Endodermal cell (in vitro differentiated cells): Measurements from ENCODE around the gene PLOD2. TPM values are rescaled to one million over a fixed set of nuclear protein-coding genes. Genes with fewer than 3 reads are reported as not detected.

ENCODE experiments used
- DNase-seq: peaks from one replicate; pipeline ENCODE4 v3.0.0-alpha.2; 2017
- H3K27ac ChIP-seq: 2 replicates; pipeline ENCODE4 v1.5.1; 2013; ENCODE audit warnings: mild to moderate bottlenecking, low read depth, low read length, moderate library complexity
- H3K27me3 ChIP-seq: 2 replicates; pipeline ENCODE4 v1.6.1; 2013; ENCODE audit warnings: mild to moderate bottlenecking, low read length, moderate library complexity; ENCODE audit not compliant: insufficient read depth, control insufficient read depth, poor library complexity, severe bottlenecking
- H3K36me3 ChIP-seq: 2 replicates; pipeline ENCODE4 v1.7.0; 2013; ENCODE audit warnings: mild to moderate bottlenecking, low read length, moderate library complexity; ENCODE audit not compliant: control insufficient read depth, insufficient read depth
- H3K4me1 ChIP-seq: one replicate; pipeline ENCODE4 v1.7.0; 2013; ENCODE audit warnings: low read length; ENCODE audit not compliant: control insufficient read depth, insufficient read depth
- H3K4me3 ChIP-seq: 2 replicates; pipeline ENCODE4 v1.5.1; 2013; ENCODE audit warnings: mild to moderate bottlenecking, low read length, moderate library complexity
- H3K9ac ChIP-seq: 2 replicates; pipeline ENCODE4 v1.6.1; 2013; ENCODE audit warnings: mild to moderate bottlenecking, low read length, moderate library complexity; ENCODE audit not compliant: poor library complexity, severe bottlenecking; ENCODE audit errors: extremely low read depth
- H3K9me3 ChIP-seq: 2 replicates; pipeline ENCODE4 v1.6.1; 2013; ENCODE audit warnings: mild to moderate bottlenecking, low read length, moderate library complexity; ENCODE audit not compliant: control insufficient read depth
- H3K27ac Mint-ChIP-seq: 2 replicates; pipeline ENCODE4 v1.8.0; 2020; ENCODE audit warnings: mixed read lengths
- H3K27me3 Mint-ChIP-seq: 2 replicates; pipeline ENCODE4 v1.8.0; 2021; ENCODE audit warnings: mild to moderate bottlenecking, mixed read lengths; ENCODE audit not compliant: insufficient read depth
- H3K36me3 Mint-ChIP-seq: 2 replicates; pipeline ENCODE4 v1.8.0; 2020; ENCODE audit warnings: low read depth, mixed read lengths
- H3K4me1 Mint-ChIP-seq: 2 replicates; pipeline ENCODE4 v1.8.0; 2020; ENCODE audit warnings: mixed read lengths
- H3K4me3 Mint-ChIP-seq: 2 replicates; pipeline ENCODE4 v1.8.0; 2020; ENCODE audit warnings: mild to moderate bottlenecking, moderate library complexity, mixed read lengths
- H3K9me3 Mint-ChIP-seq: 2 replicates; pipeline ENCODE4 v1.8.0; 2020; ENCODE audit warnings: mild to moderate bottlenecking, mixed read lengths
- WGBS, 2 experiments: methylation state at CpG; one replicate each; pipeline versions ENCODE4 v1.1.5 to v1.1.7; 2013; ENCODE audit warnings: missing lambda C conversion rate in 2 of 2, mixed read lengths in 1 of 2; ENCODE audit not compliant: insufficient coverage in 1 of 2, insufficient read length in 1 of 2; 5-methylcytosine and 5-hydroxymethylcytosine counted together
- total RNA-seq, 2 donors: library from RNA; stranded (reverse); fragmentation: NEBNext Ultra II Directional in 1 of 2; extraction: Animal tissue kit (Norgen Biotek cat#: 25700) in 1 of 2; gene quantifications; 2 replicates in 1 of 2; 3 replicates in 1 of 2; pipeline ENCODE4 v1.2.1, GENCODE V29; 2021
- TF ChIP-seq, protein P1 (sequence below): fragments of 200-600 bp; sonication (generic); conservative IDR thresholded peaks from 2 replicates; pipeline ENCODE4 v1.5.0; 2021; ENCODE audit warnings: antibody characterized with exemption, mild to moderate bottlenecking

PLOD2 gene
- total RNA-seq, 2 donors from 2014 or later = 37.9 to 65.5 TPM

DNA sequence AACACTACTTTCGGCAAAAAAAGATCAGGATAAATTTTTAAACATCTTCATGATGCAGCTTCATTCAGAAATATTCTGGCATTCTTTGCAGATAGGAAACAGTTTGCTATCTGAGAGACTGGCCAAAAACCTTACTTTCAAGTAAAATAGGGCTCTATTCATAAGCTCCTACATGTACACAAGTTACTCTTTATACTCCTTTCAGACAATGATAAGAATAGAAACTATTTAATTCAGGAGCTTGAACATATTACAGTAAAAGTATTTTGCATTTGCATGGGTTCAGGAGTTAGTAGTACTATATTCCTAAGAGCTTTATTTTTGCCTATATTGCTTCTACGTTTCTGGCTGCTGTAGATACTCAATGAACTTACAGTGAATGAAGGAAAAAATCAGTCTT is 70.5 kb downstream of the PLOD2 start:
- TF ChIP-seq, protein P1, sequence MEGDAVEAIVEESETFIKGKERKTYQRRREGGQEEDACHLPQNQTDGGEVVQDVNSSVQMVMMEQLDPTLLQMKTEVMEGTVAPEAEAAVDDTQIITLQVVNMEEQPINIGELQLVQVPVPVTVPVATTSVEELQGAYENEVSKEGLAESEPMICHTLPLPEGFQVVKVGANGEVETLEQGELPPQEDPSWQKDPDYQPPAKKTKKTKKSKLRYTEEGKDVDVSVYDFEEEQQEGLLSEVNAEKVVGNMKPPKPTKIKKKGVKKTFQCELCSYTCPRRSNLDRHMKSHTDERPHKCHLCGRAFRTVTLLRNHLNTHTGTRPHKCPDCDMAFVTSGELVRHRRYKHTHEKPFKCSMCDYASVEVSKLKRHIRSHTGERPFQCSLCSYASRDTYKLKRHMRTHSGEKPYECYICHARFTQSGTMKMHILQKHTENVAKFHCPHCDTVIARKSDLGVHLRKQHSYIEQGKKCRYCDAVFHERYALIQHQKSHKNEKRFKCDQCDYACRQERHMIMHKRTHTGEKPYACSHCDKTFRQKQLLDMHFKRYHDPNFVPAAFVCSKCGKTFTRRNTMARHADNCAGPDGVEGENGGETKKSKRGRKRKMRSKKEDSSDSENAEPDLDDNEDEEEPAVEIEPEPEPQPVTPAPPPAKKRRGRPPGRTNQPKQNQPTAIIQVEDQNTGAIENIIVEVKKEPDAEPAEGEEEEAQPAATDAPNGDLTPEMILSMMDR = no peak
- Mint-ChIP-seq H3K4me1 (no peaks in the 10 kb centered on the region), H3K27ac (no peak overlapping the region), H3K9me3 (peaks cover 9% of the 10 kb centered on the region), H3K36me3 (peaks cover 7% of the 10 kb centered on the region), H3K4me3 (no peak overlapping the region), H3K27me3 (no peaks in the 10 kb centered on the region)
- Histone ChIP-seq H3K27ac (no peak overlapping the region), H3K4me3 (no peak overlapping the region), H3K9me3 (no peaks in the 10 kb centered on the region), H3K9ac (no peak overlapping the region), H3K4me1 (no peaks in the 10 kb centered on the region), H3K36me3 (peaks cover 4% of the 10 kb centered on the region), H3K27me3 (no peaks in the 10 kb centered on the region)
- no peak for DNase-seq
- 94 to 100% methylated on average over 1 to 2 of the region's 2 CpGs for WGBS, 2 experiments

DNA sequence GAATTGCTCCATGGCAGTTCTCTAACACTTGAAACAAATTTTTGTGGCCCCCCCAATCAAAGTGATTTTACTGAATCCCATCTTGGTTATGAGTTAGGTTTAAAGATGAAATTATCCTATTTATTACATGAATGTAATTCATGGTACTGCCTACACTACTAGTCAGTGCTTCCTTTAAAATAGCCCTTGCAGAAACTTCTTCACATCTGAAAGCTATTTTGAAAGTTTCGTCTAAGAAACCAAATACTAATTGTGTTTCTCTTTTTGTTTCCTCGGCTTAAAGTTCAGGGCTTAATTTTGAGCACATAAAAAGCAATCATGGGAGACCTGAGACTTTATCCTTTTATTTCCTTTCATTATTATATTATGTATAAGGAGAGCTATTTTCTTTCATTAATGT is 72.1 kb downstream of the PLOD2 start:
- Mint-ChIP-seq H3K27ac (no peak overlapping the region), H3K9me3 (no peaks in the 10 kb centered on the region), H3K27me3 (no peaks in the 10 kb centered on the region), H3K4me1 (no peaks in the 10 kb centered on the region), H3K4me3 (no peak overlapping the region), H3K36me3 (no peaks in the 10 kb centered on the region)
- no peak overlapping the region for H3K4me3 ChIP-seq
- no peak overlapping the region for H3K27ac ChIP-seq
- no peak for DNase-seq
- no peaks in the 10 kb centered on the region for H3K27me3 ChIP-seq
- WGBS, 2 experiments = 96% methylated on average over 2 of the region's 2 CpGs; no CpG with 5 or more reads in 1 of the 2 experiments
- TF ChIP-seq, protein P1 = no peak
- no peak overlapping the region for H3K9ac ChIP-seq
- no peaks in the 10 kb centered on the region for H3K4me1 ChIP-seq
- peaks cover 4% of the 10 kb centered on the region for H3K36me3 ChIP-seq
- no peaks in the 10 kb centered on the region for H3K9me3 ChIP-seq

DNA sequence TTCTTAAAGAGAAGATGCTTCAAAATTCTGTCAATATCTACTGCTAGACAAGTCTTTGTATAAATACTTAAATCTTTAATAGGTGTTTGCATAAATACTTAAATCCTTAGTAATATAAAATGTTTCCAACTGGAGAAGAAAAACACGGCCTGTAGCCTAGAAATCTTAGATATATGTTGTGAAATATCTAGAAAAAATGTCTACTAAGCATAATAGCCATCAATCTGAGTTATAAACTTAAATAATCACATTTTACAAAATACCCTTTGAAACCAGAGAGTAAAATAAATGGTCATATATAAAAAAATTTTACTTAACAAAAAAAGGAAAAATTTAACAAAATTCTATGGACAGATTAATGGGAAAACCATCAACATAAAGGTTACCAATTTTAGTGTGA is 73.9 kb downstream of the PLOD2 start:
- Mint-ChIP-seq H3K4me1 (no peaks in the 10 kb centered on the region), H3K27ac (no peak overlapping the region), H3K36me3 (no peaks in the 10 kb centered on the region), H3K27me3 (no peaks in the 10 kb centered on the region), H3K9me3 (no peaks in the 10 kb centered on the region), H3K4me3 (no peak overlapping the region)
- no peak overlapping the region for H3K27ac ChIP-seq
- no peak overlapping the region for H3K4me3 ChIP-seq
- H3K27me3 ChIP-seq = no peaks in the 10 kb centered on the region
- H3K4me1 ChIP-seq = no peaks in the 10 kb centered on the region
- no peaks in the 10 kb centered on the region for H3K9me3 ChIP-seq
- peaks cover 4% of the 10 kb centered on the region for H3K36me3 ChIP-seq
- no peak for DNase-seq
- no CpG with 5 or more reads among the region's 1 CpG for WGBS, 2 experiments
- TF ChIP-seq, protein P1 = no peak
- H3K9ac ChIP-seq = no peak overlapping the region
